AG08396 (cell line): ENCODE measurements around the gene CLIP1.
"Not testable (repeated sequence)": the region's sequence is repeated elsewhere in the genome, so short reads cannot be mapped to it uniquely, and the experiment has no call there.

ENCODE experiments used
- DNase-seq: peaks from one replicate; pipeline ENCODE4 v3.0.0; 2012; ENCODE audit warnings: low spot score, mixed read lengths

The CLIP1 gene

DNA sequence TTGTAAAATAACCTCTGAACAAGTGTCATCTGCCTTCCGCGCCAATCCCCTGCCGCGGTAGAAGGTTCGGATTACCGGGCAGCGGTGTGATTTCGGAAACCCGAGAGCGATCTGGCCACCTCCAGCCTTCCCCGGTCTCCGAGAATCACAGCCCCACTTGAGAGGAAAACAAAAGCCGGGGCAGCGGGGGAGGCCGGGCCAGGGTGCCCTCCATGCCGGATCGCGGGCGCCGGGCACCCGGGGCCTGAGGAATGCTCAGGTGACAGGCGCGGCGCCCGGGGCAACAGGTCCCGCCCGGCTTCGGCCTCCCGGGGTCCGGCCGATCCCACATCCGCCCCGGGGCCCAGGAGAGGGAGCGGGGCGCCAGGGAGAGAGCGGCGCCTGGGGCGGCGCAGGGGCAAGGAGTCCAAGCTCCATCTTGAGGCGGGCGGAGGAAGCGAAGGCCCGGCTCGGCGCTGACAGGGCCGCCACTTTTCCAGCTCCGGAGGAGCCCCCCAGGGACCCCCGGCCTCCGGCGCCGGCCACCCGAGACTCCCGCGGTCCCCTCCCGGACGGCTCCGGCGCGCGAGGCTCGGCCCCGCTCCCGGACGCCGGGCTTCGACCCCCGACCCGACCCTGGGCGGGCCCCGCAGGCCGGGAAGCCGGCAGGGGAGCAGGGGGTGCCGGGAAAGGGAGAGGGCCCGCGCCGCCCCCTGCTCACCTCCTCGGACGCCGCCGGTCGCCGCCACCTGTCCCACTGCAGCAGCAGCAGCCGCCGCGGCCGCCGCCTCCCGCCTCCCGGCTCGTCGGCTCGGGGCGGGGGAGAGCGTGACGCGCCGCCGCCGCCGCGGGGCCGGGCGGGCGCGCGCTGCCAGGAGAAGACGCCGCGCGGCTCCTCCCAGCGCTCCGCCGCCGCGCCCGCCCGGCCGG lies at the start of gene CLIP1:
TSS of gene CLIP1 (minus strand) at position 849 of the 909 bp plus-strand sequence. CDS start 42,217 bp downstream, outside the sequence.
- peak; percentile 82 for DNase-seq

DNA sequence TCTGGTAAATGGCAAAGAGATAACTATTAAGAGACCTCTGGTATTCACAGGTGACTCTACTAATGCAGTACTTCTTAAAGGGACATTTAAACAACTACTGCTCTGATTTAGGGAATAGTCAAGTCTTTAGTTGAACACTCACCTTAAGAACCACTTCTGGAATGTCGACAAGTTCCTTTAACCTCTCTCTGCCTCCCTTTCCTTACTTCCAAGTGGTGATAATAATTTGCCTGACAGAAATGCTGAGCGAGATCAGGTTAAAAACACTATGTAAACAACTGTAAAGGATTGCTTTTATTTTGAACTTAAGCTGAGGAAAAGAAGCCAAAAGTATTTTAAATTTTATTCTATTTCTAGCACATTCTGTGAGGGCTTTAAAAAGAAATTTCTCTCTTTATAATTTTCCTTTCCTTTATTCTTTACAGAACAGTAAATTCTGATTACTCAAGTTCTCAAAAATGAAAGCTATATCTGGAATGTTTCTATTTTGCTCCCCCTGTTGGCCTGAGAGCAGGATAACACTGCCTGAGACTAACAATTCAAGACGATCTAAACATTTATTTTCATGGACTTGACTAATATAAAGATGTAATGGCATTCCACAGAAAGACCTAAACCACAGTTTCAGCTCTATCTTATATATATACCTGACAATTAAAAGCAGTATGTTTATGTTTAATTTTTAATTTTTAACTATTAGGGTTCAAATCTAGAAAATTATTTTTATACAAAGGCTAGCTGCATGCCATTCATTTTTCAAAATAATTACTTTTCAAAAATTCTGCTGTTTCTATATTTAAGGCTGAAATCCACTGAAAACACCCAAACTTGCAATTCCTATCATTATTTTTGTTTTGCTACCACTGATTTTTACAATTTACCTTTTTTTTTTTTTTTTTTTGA lies 49.1 kb upstream of the CLIP1 start:
- DNase-seq: peak; percentile 29

DNA sequence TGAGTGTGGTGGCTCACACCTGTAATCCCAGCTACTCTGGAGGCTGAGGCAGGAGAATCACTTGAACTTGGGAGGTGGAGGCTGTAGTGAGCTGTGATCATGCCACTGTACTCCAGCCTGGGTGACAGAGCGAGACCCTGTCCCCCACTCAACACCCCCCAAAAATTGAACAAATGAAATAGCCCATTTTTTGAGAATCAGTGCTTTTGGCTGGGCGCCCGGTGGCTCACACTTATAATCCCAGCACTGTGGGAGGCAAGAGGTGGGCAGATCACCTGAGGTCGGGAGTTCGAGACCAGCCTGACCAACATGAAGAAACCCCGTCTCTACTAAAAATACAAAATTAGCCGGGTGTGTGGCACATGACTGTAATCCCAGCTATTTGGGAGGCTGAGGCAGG lies 48.1 kb upstream of the CLIP1 start:
- not testable (repeated sequence) for DNase-seq

DNA sequence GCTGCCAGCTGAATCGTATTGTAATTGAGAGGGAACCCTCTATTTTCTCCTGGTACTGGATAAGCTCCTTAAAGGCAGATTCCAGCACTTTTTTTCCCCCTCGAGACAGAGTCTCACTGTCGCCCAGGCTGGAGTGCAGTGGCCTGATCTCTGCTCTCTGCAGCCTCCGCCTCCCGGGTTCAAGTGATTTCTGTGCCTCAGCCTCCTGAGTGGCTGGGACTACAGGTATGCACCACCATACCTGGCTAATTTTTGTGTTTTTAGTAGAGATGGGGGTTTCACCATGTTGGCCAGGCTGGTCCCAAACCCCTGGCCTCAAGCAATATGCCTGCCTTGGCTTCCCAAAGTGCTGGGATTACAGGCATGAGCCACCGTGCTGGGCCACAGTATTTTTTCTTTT lies 47.4 kb upstream of the CLIP1 start:
- DNase-seq: not testable (repeated sequence)

DNA sequence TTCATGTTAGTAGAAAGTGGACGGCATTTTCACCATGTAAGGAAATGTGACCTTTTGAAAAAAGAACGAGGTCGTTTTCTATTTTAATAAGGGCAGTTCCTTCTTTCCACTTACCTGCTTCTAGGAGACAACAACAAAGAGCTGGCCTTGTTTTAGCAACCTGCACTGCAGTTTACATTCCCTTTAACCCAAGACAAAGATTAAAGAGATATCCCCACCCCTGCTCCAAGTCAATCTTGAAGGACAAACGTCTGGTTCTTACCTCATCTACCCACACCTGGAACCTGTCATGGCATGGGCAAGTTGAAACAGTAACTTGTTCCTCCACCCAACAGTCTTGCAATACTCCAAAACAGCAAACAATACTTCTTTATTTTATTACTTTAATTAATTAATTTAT lies 45.5 kb upstream of the CLIP1 start:
- no peak for DNase-seq

DNA sequence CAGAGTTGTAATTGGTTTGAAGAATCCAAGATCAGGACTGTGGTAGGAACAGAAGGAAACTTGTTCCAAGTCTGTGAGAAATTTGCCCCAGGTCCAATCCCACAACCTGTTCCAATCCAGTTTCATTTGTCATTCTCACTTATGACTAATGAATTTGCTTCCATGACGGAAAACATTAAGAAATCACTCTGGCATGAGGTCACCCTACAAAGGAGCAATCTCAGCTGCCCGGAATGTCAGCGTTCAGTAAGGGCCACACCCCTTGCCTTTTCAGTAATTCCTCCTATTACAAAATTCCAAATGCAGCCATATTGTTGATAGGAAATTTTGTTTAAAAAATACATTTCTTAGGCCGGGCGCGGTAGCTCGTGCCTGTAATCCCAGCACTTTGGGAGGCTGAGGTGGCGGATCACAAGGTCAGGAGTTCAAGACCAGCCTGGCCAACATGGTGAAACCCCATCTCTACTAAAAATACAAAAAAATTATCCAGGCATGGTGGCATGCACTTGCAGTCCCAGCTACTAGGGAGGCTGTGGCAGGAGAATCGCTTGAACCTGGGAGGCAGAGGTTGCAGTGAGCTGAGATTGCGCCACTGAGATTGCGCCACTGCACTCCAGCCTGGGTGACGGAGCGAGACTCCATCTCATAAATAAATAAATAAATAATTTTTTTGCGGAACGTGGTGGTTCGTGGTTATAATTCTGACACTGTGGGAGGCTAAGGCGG lies 42.0 kb upstream of the CLIP1 start:
- peak; percentile 88 for DNase-seq

DNA sequence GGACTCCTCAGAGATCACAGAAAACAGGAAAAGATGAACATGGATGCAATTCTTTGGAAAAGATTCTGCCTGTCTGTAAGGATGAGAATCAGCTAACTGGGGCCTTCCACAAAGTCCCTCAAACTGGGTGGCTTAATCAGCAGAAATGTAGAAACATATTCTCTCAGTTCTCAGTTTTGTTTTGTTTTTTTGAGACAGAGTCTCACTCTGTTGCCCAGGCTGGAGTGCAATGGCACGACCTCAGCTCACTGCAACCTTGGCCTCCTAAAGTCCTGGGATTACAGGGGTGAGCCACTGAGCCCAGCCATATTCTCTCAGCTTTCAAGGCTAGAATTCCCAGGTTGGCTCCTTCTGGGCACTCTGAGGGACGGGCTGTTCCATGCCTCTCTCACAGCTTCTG lies 38.2 kb upstream of the CLIP1 start:
- DNase-seq: no peak

DNA sequence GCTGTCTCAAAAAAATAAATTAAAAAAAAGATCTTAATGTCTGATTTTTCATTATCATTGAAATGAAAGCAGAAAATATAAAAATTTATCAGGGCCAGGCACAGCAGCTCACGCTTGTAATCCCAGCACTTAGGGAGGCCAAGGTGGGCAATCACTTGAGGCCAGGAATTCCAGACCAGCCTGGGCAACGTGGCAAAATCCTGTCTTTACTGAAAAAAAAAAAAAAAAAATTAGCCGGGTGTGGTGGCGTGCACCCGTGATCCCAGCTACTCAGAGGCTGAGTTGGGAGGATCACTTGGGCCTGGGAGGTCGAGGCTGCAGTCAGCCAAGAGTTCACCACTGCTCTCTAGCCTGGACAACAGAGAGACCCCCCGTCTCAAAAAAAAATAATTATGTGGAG lies 37.6 kb upstream of the CLIP1 start:
- DNase-seq: no peak

DNA sequence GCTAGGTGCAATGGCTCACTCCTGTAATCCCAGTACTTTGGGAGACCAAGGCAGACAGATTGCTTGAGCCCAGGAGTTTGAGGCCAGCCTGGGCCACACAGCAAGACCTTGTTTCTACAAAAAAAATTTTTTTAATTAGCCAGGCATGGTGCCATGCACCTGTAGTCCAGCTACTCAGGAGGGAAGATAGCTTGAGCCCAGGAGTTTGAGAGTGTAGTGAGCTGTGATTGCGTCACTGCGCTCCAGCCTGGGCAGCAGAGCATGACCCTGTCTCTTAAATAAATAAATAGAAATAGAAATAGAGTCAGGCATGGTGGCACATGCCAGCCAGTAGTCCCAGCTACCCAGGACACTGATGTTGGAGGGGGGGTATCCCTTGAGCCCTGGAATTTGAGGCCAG lies 36.7 kb upstream of the CLIP1 start:
- DNase-seq: no peak

DNA sequence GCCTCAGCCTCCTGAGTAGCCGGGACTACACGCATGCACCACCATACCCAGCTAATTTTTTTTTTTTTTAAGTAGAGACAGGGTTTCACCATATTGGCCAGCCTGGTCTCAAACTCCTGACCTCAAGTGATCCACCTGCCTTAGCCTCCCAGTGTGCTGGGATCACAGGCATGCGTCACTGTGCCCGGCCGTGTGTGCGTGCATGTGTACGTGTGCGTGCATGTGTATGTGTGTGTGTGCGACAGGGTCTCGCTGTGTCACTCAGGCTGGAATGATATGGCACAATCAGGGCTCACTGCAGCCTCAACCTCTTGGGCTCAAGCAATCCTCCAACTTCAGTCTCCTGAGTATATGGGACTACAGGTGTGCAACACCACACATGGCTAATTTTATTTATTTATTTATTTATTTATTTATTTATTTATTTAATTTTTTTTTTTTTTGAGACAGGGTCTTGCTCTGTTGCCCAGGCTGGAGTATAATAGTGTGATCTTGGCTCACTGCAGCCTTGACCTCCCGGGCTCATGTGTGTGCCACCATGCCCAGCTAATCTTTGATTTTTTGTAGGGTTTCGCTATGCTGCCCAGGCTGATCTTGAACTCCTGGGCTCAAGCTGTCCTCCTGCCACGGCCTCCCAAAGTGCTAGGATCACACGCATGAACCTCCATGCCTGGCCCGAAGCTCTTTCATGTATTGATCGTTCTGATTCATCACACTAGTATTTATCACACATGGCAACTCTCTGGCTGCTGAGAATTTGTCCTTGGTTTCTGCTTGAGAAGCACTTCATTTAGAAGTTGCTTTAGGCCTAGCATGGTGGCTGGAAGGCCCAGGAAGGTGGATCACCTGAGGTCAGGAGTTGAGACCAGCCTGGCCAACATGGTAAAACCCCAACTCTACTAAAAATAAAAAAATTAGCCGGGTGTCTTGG lies 35.9 kb upstream of the CLIP1 start:
- DNase-seq: no peak

DNA sequence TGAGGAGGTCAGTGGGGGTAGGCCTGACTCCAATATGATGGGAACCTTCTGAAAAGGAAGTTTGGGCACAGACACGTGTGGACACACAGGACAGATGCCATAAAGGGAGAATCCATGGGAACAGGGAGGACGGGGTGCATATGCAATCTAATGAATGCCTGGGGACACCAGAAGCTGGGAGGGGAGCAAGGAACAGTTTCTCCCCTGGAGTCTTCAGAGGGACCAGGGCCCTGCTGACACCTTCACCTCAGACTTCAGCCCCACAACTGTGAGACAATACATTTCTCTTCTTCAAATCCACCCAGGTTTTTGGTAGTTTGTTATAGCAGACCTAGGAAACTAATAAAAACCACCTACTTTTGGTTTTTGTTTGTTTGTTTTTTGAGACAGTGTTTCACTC lies 35.2 kb upstream of the CLIP1 start:
- DNase-seq: no peak

DNA sequence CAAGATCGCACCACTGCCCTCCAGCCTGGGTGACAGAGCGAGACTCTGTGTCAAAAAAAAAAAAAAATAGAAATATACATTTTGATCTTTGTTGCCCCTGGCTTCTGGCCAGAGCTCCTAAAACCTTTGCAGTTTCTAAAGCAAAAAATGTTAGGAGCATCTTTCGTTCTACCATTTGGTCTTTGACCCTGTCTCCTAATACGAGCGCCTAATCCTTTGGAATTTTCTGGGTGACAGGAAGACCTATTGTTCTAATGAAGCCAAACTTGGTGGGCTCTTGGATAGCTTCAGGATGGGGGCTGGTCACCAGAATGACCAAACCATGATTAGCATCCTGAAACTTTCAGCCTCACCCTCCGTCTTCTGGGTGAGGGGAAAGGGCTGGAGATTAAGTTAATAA lies 32.3 kb upstream of the CLIP1 start:
- no peak for DNase-seq

DNA sequence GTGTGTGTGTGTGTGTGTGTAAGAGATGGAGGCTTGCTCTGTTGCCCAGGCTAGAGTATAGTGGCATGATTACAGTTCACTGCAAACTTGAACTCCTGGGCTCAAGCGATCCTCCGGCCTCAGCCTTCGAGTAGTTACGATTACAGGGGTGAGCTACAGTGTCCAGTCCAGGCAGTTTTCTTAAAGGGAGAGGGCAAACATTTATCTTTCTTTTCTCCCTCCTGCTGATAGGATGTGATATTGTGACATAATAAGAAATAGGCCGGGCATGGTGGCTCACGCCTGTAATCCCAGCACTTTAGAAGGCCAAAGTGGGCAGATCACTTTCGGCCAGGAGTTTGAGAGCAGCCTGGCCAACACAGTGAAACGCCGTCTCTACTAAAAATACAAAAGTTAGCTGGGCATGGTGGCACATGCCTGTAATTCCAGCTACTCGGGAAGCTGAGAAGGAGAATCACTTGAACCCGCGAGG lies 31.8 kb upstream of the CLIP1 start:
- no peak for DNase-seq

DNA sequence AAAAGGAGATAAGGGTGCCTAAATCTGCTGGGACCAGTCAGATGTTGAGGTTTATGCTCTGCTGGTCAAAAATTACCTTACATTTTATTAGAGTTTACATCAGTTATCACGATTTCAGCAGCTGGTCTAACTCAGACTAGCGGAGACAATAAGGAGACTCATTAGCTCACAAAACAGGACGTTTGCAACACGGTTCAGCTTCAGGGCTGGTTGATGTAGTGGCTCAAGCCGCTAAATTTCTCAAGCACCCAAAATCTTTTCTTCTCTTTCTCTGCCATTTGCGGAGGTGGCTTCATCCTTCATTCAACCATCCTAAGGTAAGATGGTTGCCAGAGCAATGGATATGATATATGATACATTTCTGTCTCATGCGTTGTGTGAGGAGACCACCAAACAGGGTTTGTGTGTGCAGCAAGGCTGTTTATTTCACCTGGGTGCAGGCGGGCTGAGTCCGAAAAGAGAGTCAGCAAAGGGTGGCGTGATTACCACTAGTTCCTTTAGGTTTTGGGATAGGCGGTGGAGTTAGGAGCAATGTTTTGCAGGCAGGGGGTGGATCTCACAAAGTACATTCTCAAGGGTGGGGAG lies 30.3 kb upstream of the CLIP1 start:
- no peak for DNase-seq

DNA sequence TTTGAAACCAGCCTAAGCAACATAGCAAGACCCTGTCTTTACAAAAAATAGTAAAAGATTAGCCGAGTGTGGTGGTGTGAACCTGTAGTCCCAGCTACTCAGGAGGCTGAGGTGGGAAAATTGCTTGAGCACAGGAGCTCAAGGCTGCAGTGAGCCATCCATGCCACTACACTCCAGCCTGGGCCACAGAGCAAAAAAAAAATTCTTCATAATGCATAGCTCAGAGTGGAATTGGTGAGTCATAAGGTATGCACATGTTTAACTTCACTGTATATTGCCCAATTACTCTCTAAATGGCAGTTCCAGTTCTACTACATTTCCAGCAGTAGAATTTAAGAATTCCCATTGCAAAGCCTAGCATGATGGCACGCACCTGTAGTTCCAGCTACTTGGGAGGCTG lies 26.8 kb upstream of the CLIP1 start:
- DNase-seq: peak; percentile 25

DNA sequence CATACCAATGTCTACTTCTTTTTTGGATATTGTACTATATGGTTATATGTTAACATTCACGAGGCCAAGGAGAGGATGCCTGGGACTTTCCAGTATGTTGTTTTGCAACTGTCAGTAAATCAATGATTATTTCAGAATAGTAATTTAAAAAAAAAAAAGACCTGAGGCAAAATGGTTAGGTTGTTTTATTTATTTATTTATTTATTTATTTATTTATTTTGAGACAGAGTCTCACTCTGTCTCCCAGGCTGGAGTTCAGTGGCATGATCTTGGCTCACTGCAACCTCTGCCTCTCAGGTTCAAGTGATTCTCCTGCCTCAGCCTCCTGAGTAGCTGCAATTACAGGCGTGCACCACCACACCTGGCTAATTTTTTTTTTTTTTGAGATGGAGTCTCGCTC lies 25.4 kb upstream of the CLIP1 start:
- DNase-seq: not testable (repeated sequence)

DNA sequence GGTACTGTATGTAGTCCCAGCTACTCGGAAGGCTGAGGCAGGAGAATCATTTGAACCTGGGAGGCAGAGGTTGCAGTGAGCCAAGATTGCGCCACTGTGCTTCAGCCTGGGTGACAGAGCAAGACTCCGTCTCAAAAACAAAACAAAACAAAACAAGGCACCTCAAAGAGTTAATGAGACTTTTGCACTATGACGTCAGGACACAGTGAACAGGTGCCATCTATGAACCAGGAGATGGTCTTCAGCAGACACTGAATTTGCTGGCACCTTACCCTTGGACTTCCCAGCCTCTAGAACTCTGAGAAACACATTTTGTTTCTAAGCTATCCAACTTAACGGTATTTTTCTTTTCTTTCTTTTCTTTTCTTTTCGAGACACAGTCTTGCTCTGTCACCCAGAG lies 23.9 kb upstream of the CLIP1 start:
- not testable (repeated sequence) for DNase-seq

DNA sequence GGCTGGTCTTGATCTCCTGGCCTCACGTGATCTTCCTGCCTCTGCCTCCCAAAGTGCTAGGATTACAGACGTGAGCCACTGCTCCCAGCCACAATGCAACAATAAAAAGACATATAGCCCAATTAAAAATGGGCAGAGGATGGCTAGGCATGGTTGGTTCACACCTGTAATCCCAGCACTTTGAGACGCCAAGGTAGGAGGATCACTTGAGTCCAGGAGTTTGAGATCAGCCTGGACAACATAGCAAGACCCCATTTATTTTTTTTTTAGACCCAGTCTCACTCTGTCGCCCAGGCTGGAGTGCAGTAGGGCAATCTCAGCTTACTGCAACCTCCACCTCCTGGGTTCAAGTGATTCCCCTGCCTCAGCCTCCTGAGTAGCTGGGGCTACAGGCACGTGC lies 21.6 kb upstream of the CLIP1 start:
- DNase-seq: not testable (repeated sequence)

DNA sequence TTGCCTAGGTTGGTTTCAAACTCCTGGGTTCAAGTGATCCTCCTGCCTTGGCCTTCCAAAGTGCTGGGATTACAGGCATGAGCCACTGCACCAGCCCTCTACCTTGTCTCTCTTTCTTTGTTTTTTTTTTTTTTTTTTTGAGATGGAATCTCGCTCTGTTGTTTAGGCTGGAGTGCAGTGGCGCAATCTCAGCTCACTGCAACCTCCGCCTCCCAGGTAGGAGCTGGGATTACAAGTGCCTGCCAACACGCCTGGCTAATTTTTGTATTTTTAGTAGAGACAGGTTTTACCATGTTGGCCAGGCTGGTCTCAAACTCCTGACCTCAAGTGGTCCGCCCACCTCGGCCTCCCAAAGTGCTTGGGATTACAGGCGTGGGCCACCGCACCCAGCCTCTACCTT lies 16.4 kb upstream of the CLIP1 start:
- DNase-seq: not testable (repeated sequence)

DNA sequence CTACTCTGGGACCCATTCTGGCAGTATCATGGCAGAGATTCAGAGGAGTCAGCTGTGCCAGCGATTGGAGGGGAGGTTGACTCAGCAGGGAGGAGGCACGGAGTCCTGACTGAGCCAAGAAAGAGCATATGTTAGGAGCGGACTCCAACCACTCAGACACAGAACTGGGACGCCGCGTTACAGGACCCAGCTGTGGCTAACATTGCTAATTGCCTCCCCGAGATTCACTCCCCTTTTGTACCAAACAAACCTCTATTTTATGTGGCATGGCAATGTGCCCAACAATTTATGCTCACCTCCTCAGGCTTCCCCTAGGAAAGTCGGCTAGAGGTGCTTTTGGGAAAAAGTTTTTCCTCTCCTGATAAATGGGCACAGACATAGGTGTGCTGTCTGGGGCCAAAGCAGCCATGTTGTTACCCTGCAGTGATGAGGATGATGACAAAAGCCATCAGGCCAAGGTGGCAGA lies 15.2 kb upstream of the CLIP1 start:
- DNase-seq: peak; percentile 80
